H1 (cell line): ENCODE measurements around the gene OR5AU1.

ENCODE experiments used
- EP300 ChIP-seq, 2 experiments: IDR thresholded peaks; 1 replicate in 1 of 2; 2 replicates in 1 of 2; pipeline ENCODE4 v1.6.1; 2011 to 2012; ENCODE audit warnings: low read depth in 2 of 2, low read length in 2 of 2, mild to moderate bottlenecking in 2 of 2, borderline replicate concordance in 1 of 2, inconsistent platforms in 1 of 2, moderate library complexity in 1 of 2
- FOSL1 ChIP-seq: IDR thresholded peaks from 2 replicates; pipeline ENCODE4 v1.6.1; 2011; ENCODE audit warnings: mild to moderate bottlenecking, low read depth, low read length, moderate library complexity; ENCODE audit not compliant: insufficient read depth
- HDAC2 ChIP-seq, 2 experiments: fragments of 300-600 bp in 1 of 2; sonication (generic) in 1 of 2; IDR thresholded peaks; 2 replicates each; pipeline ENCODE4 v1.6.1; 2011 to 2012; ENCODE audit warnings: low read depth in 2 of 2, low read length in 2 of 2, mild to moderate bottlenecking in 2 of 2, moderate library complexity in 2 of 2, borderline replicate concordance in 1 of 2, inconsistent platforms in 1 of 2
- RFX5 ChIP-seq: IDR thresholded peaks from 2 replicates; pipeline ENCODE4 v1.6.1; 2011; ENCODE audit warnings: low read depth, low read length, improper control_type of control experiment, borderline replicate concordance
- SIRT6 ChIP-seq: IDR thresholded peaks from one replicate; pipeline ENCODE4 v1.7.1; 2012; ENCODE audit warnings: low read length, inconsistent platforms
- TAF1 ChIP-seq: IDR thresholded peaks from 2 replicates; pipeline ENCODE4 v1.6.1; 2011; ENCODE audit warnings: mild to moderate bottlenecking, low read depth, low read length
- TAF7 ChIP-seq: optimal IDR thresholded peaks from 2 replicates; pipeline ENCODE3; 2011; ENCODE audit warnings: low read depth, mild to moderate bottlenecking, inconsistent platforms, low read length, moderate library complexity, borderline replicate concordance
- TF ChIP-seq, protein P1 (sequence below), 3 experiments: IDR thresholded peaks; 1 replicate in 2 of 3; 2 replicates in 1 of 3; pipeline versions ENCODE4 v1.5.1 to v1.6.1; 2011; ENCODE audit warnings: low read length in 3 of 3, mild to moderate bottlenecking in 3 of 3, inconsistent platforms in 2 of 3, low read depth in 1 of 3, moderate library complexity in 1 of 3; ENCODE audit not compliant: insufficient read depth in 1 of 3; ENCODE audit errors: control extremely low read depth in 1 of 3

DNA sequence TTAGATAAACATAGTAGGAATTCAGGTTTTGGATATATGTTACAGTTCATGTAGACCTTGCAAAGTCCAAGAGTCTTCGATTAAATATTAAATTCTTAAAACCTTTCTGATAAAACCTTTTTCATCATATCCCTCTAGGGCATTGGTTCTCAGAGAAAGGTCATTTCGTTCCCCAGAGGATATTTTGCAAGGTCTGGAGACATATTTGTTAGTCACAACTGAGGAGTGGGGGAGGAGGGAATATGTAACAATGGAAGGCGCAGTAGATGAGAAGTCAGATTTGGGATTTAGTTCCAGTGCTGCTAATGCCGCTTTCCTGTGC lies 49.7 kb downstream of the OR5AU1 start:
- TF ChIP-seq RFX5, result no peak
- TF ChIP-seq TAF1, result no peak
- no peak for TF ChIP-seq FOSL1
- TF ChIP-seq EP300 (IDR thresholded peaks at IDR 0.05; ENCODE audit: borderline replicate concordance in 1 of 2, low read depth in 2 of 2, low read length in 2 of 2), result no peak
- TF ChIP-seq TAF7, result no peak
- TF ChIP-seq, protein P1, sequence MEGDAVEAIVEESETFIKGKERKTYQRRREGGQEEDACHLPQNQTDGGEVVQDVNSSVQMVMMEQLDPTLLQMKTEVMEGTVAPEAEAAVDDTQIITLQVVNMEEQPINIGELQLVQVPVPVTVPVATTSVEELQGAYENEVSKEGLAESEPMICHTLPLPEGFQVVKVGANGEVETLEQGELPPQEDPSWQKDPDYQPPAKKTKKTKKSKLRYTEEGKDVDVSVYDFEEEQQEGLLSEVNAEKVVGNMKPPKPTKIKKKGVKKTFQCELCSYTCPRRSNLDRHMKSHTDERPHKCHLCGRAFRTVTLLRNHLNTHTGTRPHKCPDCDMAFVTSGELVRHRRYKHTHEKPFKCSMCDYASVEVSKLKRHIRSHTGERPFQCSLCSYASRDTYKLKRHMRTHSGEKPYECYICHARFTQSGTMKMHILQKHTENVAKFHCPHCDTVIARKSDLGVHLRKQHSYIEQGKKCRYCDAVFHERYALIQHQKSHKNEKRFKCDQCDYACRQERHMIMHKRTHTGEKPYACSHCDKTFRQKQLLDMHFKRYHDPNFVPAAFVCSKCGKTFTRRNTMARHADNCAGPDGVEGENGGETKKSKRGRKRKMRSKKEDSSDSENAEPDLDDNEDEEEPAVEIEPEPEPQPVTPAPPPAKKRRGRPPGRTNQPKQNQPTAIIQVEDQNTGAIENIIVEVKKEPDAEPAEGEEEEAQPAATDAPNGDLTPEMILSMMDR (IDR thresholded peaks at IDR 0.05; ENCODE audit: control extremely low read depth in 1 of 3, insufficient read depth in 1 of 3, low read depth in 1 of 3, low read length in 3 of 3), result no peak
- no peak for TF ChIP-seq SIRT6
- no peak for TF ChIP-seq HDAC2 (IDR thresholded peaks at IDR 0.05; ENCODE audit: borderline replicate concordance in 1 of 2, low read depth in 2 of 2, low read length in 2 of 2)
